Activated naive CD4-positive, alpha-beta T cell treated with anti-CD3 and anti-CD28 coated beads, Interleukin-2, amount 50 U/mL, for 72 hours (primary cell): ENCODE measurements around the gene NEMP1. TPM values are rescaled to one million over a fixed set of nuclear protein-coding genes. Genes with fewer than 3 reads are reported as not detected.
A peak's percentile ranks its signal among the peaks of the same experiment; 100 is the strongest.
"Not testable (repeated sequence)": the region's sequence is repeated elsewhere in the genome, so short reads cannot be mapped to it uniquely, and the experiment has no call there.

Source experiments
- ATAC-seq, 2 donors: fragments of 150-1000 bp; cut with Tn5 transposase; 2 replicates each; pipeline ENCODE4 v1.10.0; 2021; ENCODE audit warnings: mild to moderate bottlenecking in 2 of 2, moderate library complexity in 2 of 2
- DNase-seq, 2 donors: peaks; one replicate each; pipeline ENCODE4 v3.0.0; 2021 to 2022; ENCODE audit warnings: low spot score in 2 of 2
- H3K27ac Mint-ChIP-seq, 2 donors: one replicate each; pipeline ENCODE4 v1.8.0; 2022; ENCODE audit warnings: mild to moderate bottlenecking in 2 of 2, mixed read lengths in 2 of 2
- H3K36me3 Mint-ChIP-seq, 2 donors: one replicate each; pipeline ENCODE4 v1.8.0; 2022; ENCODE audit warnings: mixed read lengths in 2 of 2
- H3K9me3 Mint-ChIP-seq, 2 donors: one replicate each; pipeline ENCODE4 v1.8.0; 2022; ENCODE audit warnings: mixed read lengths in 2 of 2
- total RNA-seq, 2 donors: library from RNA; stranded (reverse); gene quantifications; one replicate each; pipeline ENCODE4 v1.2.3, GENCODE V29; 2022

NEMP1 gene
- 100 to 1,000 TPM in 1 of 2 donors, 10 to 100 TPM in 1; 80.2 to 182 TPM for total RNA-seq

GRCh38 chr12:57078519-57079404, at the start of gene NEMP1:
NEMP1 (minus strand) TSS chr12:57078791; CDS start chr12:57078745, 46 bp downstream.
- H3K9me3 Mint-ChIP-seq: no peaks in the 10 kb centered on the region
- peak; percentile 96 to 97 for ATAC-seq
- H3K36me3 Mint-ChIP-seq: peaks cover 7 to 25% of the 10 kb centered on the region in 2 donors
- peak; percentile 91 to 98 for DNase-seq
- H3K27ac Mint-ChIP-seq: peak within 1 kb of the TSS; percentile 98 to 99

- DNase-seq: peak; percentile 73 to 77
- peaks cover 0 to 12% of the 10 kb centered on the region in 2 donors for H3K9me3 Mint-ChIP-seq
- peaks cover 0 to 13% of the 10 kb centered on the region in 2 donors for H3K36me3 Mint-ChIP-seq
- peak; percentile 74 to 78 for ATAC-seq
- H3K27ac Mint-ChIP-seq: peak within 1 kb of the TSS; percentile 52 to 87
These were observed 49.3 kb upstream of the NEMP1 start, which contains the start of gene LRP1 for GRCh38 chr12:57127726-57128518. LRP1 (plus strand) TSS chr12:57128483; CDS start chr12:57128965, 482 bp downstream.

- peak in 1 of 2 donors; percentile 48 for DNase-seq
- H3K27ac Mint-ChIP-seq: peak overlapping the region; percentile 52 to 87
- H3K9me3 Mint-ChIP-seq: peaks cover 0 to 12% of the 10 kb centered on the region in 2 donors
- ATAC-seq: peak; percentile 40 to 46
- peaks cover 0 to 13% of the 10 kb centered on the region in 2 donors for H3K36me3 Mint-ChIP-seq
These were observed 48.6 kb upstream of the NEMP1 start for GRCh38 chr12:57127101-57127725.

GRCh38 chr12:57126561-57126960, 48.0 kb upstream of the NEMP1 start:
- ATAC-seq: no peak

GRCh38 chr12:57126061-57126460, 47.5 kb upstream of the NEMP1 start:
- no peak for ATAC-seq
- no peak for DNase-seq
- Mint-ChIP-seq H3K9me3 (peaks cover 0 to 12% of the 10 kb centered on the region in 2 donors), H3K36me3 (peaks cover 0 to 13% of the 10 kb centered on the region in 2 donors), H3K27ac (no peak overlapping the region)

More at GRCh38 chr12:57126561-57126960, 48.0 kb upstream of the NEMP1 start:
- no peak for DNase-seq
- H3K9me3 Mint-ChIP-seq: peaks cover 0 to 12% of the 10 kb centered on the region in 2 donors
- no peak overlapping the region for H3K27ac Mint-ChIP-seq
- peaks cover 0 to 13% of the 10 kb centered on the region in 2 donors for H3K36me3 Mint-ChIP-seq

GRCh38 chr12:57124261-57124877, 45.8 kb upstream of the NEMP1 start:
- Mint-ChIP-seq H3K36me3 (peaks cover 0 to 13% of the 10 kb centered on the region in 2 donors), H3K27ac (no peak overlapping the region), H3K9me3 (peaks cover 0 to 12% of the 10 kb centered on the region in 2 donors)
- DNase-seq (peak in 1 of 2 donors; percentile 80), ATAC-seq (peak; percentile 60 to 66)

GRCh38 chr12:57123813-57124212, 45.2 kb upstream of the NEMP1 start:
- Mint-ChIP-seq H3K27ac (no peak overlapping the region), H3K36me3 (peaks cover 0 to 13% of the 10 kb centered on the region in 2 donors), H3K9me3 (peaks cover 0 to 12% of the 10 kb centered on the region in 2 donors)
- no peak for ATAC-seq
- DNase-seq: no peak

- H3K27ac Mint-ChIP-seq, ATAC-seq, DNase-seq: not testable (repeated sequence)
- Mint-ChIP-seq H3K9me3 (peaks cover 0 to 12% of the 10 kb centered on the region in 2 donors), H3K36me3 (peaks cover 0 to 13% of the 10 kb centered on the region in 2 donors)
These were observed 42.1 kb upstream of the NEMP1 start for GRCh38 chr12:57120718-57121117.

GRCh38 chr12:57119294-57120085, 40.9 kb upstream of the NEMP1 start:
- Mint-ChIP-seq H3K27ac (no peak overlapping the region), H3K9me3 (peaks cover 0 to 12% of the 10 kb centered on the region in 2 donors), H3K36me3 (peaks cover 0 to 12% of the 10 kb centered on the region in 2 donors)
- DNase-seq (no peak), ATAC-seq (peak in 1 of 2 donors; percentile 19)

- DNase-seq: no peak
- peaks cover 0 to 5% of the 10 kb centered on the region in 2 donors for H3K36me3 Mint-ChIP-seq
- ATAC-seq: peak; percentile 38 to 95
- H3K27ac Mint-ChIP-seq: no peak overlapping the region
- peaks cover 0 to 5% of the 10 kb centered on the region in 2 donors for H3K9me3 Mint-ChIP-seq
These were observed 40.2 kb upstream of the NEMP1 start for GRCh38 chr12:57118711-57119271.

- no peak overlapping the region for H3K27ac Mint-ChIP-seq
- DNase-seq (no peak), ATAC-seq (no peak)
- no peaks in the 10 kb centered on the region for H3K36me3 Mint-ChIP-seq
- H3K9me3 Mint-ChIP-seq: no peaks in the 10 kb centered on the region
These were observed 38.1 kb upstream of the NEMP1 start for GRCh38 chr12:57116580-57117281.

- H3K36me3 Mint-ChIP-seq: peaks cover 20 to 29% of the 10 kb centered on the region in 2 donors
- peak overlapping the region; percentile 95 to 96 for H3K27ac Mint-ChIP-seq
- no peaks in the 10 kb centered on the region for H3K9me3 Mint-ChIP-seq
- peak in 1 of 2 donors; percentile 91 for DNase-seq
- ATAC-seq: no peak
These were observed 34.1 kb upstream of the NEMP1 start for GRCh38 chr12:57112492-57113294.

- ATAC-seq (peak; percentile 78), DNase-seq (peak; percentile 75)
- H3K9me3 Mint-ChIP-seq: no peaks in the 10 kb centered on the region
- H3K36me3 Mint-ChIP-seq: peaks cover 24 to 43% of the 10 kb centered on the region in 2 donors
- H3K27ac Mint-ChIP-seq: peak within 1 kb of the TSS; percentile 95 to 96
These were observed 32.6 kb upstream of the NEMP1 start, which contains the start of gene STAT6 for GRCh38 chr12:57111031-57111734. STAT6 (minus strand) TSS chr12:57111362; CDS start chr12:57108278, 3,084 bp downstream.
